Spleen (tissue), 11 donors: ENCODE data around the gene NKAIN2. TPM values are rescaled to one million over a fixed set of nuclear protein-coding genes. Genes with fewer than 3 reads are reported as not detected.

Experiments
- DNase-seq: peaks from one replicate; pipeline ENCODE4 v3.0.0-alpha.2; 2020
- H3K27ac ChIP-seq, 8 donors: fragments of 200-600 bp; sonication (generic) in 7 of 8; 1 replicate in 4 of 8; 2 replicates in 4 of 8; pipeline versions ENCODE4 v1.5.0 to v1.8.0; 2016 to 2021; ENCODE audit warnings: inconsistent platforms in 4 of 8, mild to moderate bottlenecking in 4 of 8, moderate library complexity in 1 of 8
- H3K27me3 ChIP-seq, 7 donors: fragments of 200-600 bp; sonication (generic) in 6 of 7; replicated peaks in 1 of 7; 1 replicate in 4 of 7; 2 replicates in 3 of 7; pipeline versions ENCODE4 v1.5.0 to v1.8.0; 2016 to 2021; ENCODE audit warnings: inconsistent platforms in 3 of 7, mild to moderate bottlenecking in 1 of 7
- H3K36me3 ChIP-seq, 6 donors: fragments of 200-600 bp; sonication (generic) in 5 of 6; 1 replicate in 4 of 6; 2 replicates in 2 of 6; pipeline versions ENCODE4 v1.5.0 to v1.8.0; 2016 to 2021; ENCODE audit warnings: inconsistent platforms in 2 of 6
- H3K4me1 ChIP-seq, 6 donors: fragments of 200-600 bp; sonication (generic) in 5 of 6; 1 replicate in 3 of 6; 2 replicates in 3 of 6; pipeline versions ENCODE4 v1.5.0 to v1.8.0; 2016 to 2021; ENCODE audit warnings: inconsistent platforms in 3 of 6
- H3K4me3 ChIP-seq, 8 donors: fragments of 200-600 bp; sonication (generic) in 7 of 8; 1 replicate in 4 of 8; 2 replicates in 4 of 8; pipeline versions ENCODE4 v1.5.0 to v1.8.0; 2016 to 2021; ENCODE audit warnings: inconsistent platforms in 4 of 8, mild to moderate bottlenecking in 4 of 8, moderate library complexity in 2 of 8
- H3K9me3 ChIP-seq, 8 donors: fragments of 200-600 bp; sonication (generic) in 7 of 8; 1 replicate in 4 of 8; 2 replicates in 4 of 8; pipeline versions ENCODE4 v1.5.0 to v1.8.0; 2016 to 2021; ENCODE audit warnings: inconsistent platforms in 4 of 8
- POLR2A ChIP-seq, 3 donors: fragments of 450-650 bp; IDR thresholded peaks; one replicate each; pipeline ENCODE4 v1.5.1; 2017; ENCODE audit warnings: antibody characterized with exemption in 3 of 3, mild to moderate bottlenecking in 1 of 3
- POLR2AphosphoS5 ChIP-seq, 3 donors: sonication (generic); formaldehyde crosslinking; IDR thresholded peaks; one replicate each; pipeline ENCODE4 v1.5.1; 2017; ENCODE audit warnings: antibody characterized with exemption in 3 of 3
- WGBS, 5 donors: extraction: QIAGEN DNeasy Blood & Tissue Kit in 3 of 5; methylation state at CpG; one replicate each; pipeline versions ENCODE4 v1.1.5 to v1.1.7; 2013 to 2018; 5-methylcytosine and 5-hydroxymethylcytosine counted together
- intact Hi-C: fragments of 100-400 bp; cut with DNase I; formaldehyde crosslinking; loops from one replicate; pipeline ENCODE4 v1.15.0; 2023; ENCODE audit warnings: low total_unique reads
- polyA plus RNA-seq, 3 donors: library from polyadenylated mRNA; stranded (reverse); fragments of 200-250 nt; gene quantifications; one replicate each; pipeline ENCODE4 v1.2.1, GENCODE V29; 2013
- total RNA-seq, 7 donors: library from RNA; depleted of rRNA in 3 of 7; stranded (reverse); fragments of >200 nt in 3 of 7; fragmentation: NEBNext Ultra II Directional in 4 of 7; extraction: Animal tissue kit (Norgen Biotek cat#: 25700) in 4 of 7; gene quantifications; one replicate each; pipeline versions ENCODE4 v1.1.0 to v1.2.1, GENCODE V29; 2016 to 2021
- TF ChIP-seq, protein P1 (sequence below), 11 experiments: fragments of 200-600 bp in 7 of 11; fragments of 450-650 bp in 4 of 11; sonication (generic) in 4 of 11; IDR thresholded peaks in 8 of 11; conservative IDR thresholded peaks in 3 of 11; 1 replicate in 7 of 11; 2 replicates in 4 of 11; pipeline versions ENCODE4 v1.4.0 to v1.8.0; 2016 to 2021; ENCODE audit warnings: antibody characterized with exemption in 11 of 11, inconsistent platforms in 4 of 11, mild to moderate bottlenecking in 1 of 11
- donor health status: healthy with polysubstance abuse.
- donor health status: DM: no; HTN: no; CAD: no; lungs with moderate emphysema.
- donor health status: DM: no; HTN: no; CAD: no.
- donor health status: Bipolar disorder and iron deficiency.
- donor health status: healthy.
- donor health status: DM: no; HTN: no; CAD: no.
- donor health status: DM: yes; HTN: yes; CAD: no.

The NKAIN2 gene
- total and polyA plus RNA-seq, 10 donors = 0.13 to 0.51 (median 0.18) TPM; not detected in 4

DNA sequence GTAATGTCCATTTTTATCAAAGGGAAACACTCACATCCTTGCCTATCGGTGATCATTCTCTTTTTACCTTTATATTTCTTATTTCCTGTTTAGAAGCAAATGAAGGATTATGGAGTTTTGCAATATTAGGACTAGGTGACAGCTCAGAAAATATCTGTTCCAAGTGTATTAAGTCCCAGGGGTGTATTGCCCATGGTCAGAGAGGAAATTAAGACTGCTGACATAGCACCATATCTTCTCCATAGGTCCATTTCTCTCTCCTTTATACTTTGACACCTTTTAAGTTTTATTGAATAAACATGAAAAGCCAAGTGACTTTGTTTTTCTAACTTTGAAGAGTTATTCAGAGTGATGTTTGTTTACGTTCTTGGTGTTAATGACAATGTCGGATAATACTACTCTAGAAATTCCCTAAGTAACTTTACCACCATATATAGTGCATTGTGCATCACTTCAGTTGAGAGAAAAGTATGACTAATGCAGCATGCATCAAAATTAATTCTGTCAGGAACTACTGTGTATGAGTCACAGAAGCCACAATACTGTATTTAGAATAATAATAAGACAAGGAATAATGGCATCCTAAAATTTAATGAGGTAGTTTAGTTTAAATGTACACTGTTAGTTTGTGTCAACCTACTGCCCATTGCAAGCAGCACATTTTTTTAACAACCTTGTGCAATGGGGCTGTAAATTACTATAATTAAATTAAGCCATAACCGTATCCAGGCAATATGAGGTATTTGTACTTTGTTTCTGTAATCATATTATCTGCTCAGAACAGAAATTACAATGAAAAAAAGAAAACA, 684.2 kb downstream of the NKAIN2 start:
- H3K4me1 ChIP-seq = no peaks in the 10 kb centered on the region
- DNase-seq = no peak
- no peaks in the 10 kb centered on the region for H3K27me3 ChIP-seq
- no peak overlapping the region for H3K4me3 ChIP-seq
- no peaks in the 10 kb centered on the region for H3K9me3 ChIP-seq
- TF ChIP-seq POLR2AphosphoS5 (IDR thresholded peaks at IDR 0.05) (no peak), POLR2A (IDR thresholded peaks at IDR 0.05) (no peak)
- no peak overlapping the region for H3K27ac ChIP-seq
- intact Hi-C loops = no loop called here
- 84 to 91% (median 87%) methylated on average over 4 of the region's 4 CpGs for WGBS, 5 donors
- no peaks in the 10 kb centered on the region for H3K36me3 ChIP-seq

DNA sequence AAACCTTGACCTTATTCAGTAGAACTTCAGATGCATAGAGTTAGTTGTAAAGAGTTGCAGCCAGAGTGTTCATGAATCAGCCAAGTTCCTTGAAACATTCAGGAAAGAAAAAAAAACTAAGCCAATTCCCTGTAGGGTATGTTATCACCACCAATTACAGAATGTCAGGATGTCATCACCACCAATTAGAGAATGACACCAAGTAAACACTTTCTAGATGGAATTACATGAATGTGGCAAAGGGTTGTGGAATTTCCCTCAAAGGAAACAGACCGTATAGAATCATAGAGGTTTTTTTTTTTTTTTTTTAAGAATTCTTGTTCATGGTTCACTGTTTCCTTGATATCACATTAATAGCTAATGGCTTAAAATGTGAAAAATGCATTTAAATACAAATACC, 686.5 kb downstream of the NKAIN2 start:
- intact Hi-C loops = no loop called here
- no peaks in the 10 kb centered on the region for H3K36me3 ChIP-seq
- H3K27ac ChIP-seq = no peak overlapping the region
- no peaks in the 10 kb centered on the region for H3K9me3 ChIP-seq
- TF ChIP-seq, protein P1, sequence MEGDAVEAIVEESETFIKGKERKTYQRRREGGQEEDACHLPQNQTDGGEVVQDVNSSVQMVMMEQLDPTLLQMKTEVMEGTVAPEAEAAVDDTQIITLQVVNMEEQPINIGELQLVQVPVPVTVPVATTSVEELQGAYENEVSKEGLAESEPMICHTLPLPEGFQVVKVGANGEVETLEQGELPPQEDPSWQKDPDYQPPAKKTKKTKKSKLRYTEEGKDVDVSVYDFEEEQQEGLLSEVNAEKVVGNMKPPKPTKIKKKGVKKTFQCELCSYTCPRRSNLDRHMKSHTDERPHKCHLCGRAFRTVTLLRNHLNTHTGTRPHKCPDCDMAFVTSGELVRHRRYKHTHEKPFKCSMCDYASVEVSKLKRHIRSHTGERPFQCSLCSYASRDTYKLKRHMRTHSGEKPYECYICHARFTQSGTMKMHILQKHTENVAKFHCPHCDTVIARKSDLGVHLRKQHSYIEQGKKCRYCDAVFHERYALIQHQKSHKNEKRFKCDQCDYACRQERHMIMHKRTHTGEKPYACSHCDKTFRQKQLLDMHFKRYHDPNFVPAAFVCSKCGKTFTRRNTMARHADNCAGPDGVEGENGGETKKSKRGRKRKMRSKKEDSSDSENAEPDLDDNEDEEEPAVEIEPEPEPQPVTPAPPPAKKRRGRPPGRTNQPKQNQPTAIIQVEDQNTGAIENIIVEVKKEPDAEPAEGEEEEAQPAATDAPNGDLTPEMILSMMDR (IDR thresholded peaks at IDR 0.05 in 8 of 11, conservative IDR thresholded peaks at IDR 0.05 in 3 of 11) = no peak
- TF ChIP-seq POLR2AphosphoS5 (IDR thresholded peaks at IDR 0.05) = no peak
- no peak for TF ChIP-seq POLR2A (IDR thresholded peaks at IDR 0.05)
- no peak overlapping the region for H3K4me3 ChIP-seq
- no peaks in the 10 kb centered on the region for H3K27me3 ChIP-seq
- WGBS, 5 donors = 29 to 69% (median 51%) methylated on average over 1 of the region's 1 CpG
- H3K4me1 ChIP-seq = no peaks in the 10 kb centered on the region
- no peak for DNase-seq

DNA sequence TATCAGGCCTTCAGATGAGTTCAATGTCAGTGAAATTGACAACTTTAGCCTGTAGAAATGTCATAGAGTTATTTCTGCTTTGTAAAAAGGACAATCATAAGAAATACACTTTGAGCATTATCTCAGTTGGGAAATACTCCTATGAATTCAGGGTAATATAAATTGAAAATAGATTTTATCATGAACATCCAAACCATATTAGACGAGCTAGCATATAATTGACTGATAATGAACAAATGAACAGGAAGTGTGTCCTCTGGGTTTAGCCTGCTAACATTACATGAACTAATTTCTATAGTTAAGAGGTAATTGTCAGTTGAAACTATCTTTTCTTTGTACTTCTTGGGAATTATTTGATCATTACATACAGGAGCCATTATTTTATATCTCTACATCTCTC, 689.6 kb downstream of the NKAIN2 start:
- Histone ChIP-seq H3K27me3 (no peaks in the 10 kb centered on the region), H3K36me3 (no peaks in the 10 kb centered on the region), H3K4me3 (no peak overlapping the region), H3K4me1 (no peaks in the 10 kb centered on the region), H3K27ac (no peak overlapping the region), H3K9me3 (no peaks in the 10 kb centered on the region)
- intact Hi-C loops = no loop called here
- TF ChIP-seq, protein P1 (IDR thresholded peaks at IDR 0.05 in 8 of 11, conservative IDR thresholded peaks at IDR 0.05 in 3 of 11) = no peak
- TF ChIP-seq POLR2AphosphoS5 (IDR thresholded peaks at IDR 0.05) (no peak), POLR2A (IDR thresholded peaks at IDR 0.05) (no peak)
- no peak for DNase-seq
- 58 to 79% (median 70%) methylated on average over 1 of the region's 1 CpG for WGBS, 5 donors

DNA sequence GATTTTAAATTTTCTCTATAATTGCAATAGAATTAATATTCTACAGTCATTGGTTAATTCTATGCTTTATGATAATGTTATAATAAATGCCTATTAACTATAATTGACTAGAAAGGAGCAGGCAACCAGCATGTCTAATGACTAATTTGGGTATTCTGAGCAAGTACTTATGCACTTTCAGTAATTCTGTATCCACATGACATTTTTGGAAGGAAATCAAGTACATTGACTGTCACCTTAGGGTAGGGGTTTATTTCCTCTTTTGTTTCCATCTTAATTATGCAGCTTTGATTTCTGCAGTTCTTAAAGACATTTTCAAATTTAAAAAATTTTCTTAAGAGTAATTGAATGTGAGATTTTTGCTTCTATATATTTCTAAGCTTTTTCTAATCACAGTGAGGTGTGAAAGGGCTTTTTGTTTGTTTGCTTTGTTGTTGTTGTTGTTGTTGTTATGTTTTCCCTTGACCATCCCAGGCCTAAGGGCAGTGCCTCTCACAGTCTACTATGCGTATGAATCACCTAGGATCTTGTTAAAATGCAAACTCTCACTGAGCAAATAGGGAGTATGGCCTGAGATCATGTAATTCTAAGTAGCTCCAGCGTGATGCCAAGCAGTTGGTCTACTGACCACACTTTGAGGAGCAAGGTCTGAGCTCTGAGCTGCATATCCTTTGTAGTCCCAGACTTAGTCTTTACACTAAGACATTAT, 691.4 kb downstream of the NKAIN2 start:
- Histone ChIP-seq H3K4me1 (no peaks in the 10 kb centered on the region), H3K27me3 (no peaks in the 10 kb centered on the region), H3K36me3 (no peaks in the 10 kb centered on the region), H3K9me3 (no peaks in the 10 kb centered on the region), H3K27ac (no peak overlapping the region), H3K4me3 (no peak overlapping the region)
- no peak for DNase-seq
- no peak for TF ChIP-seq POLR2AphosphoS5 (IDR thresholded peaks at IDR 0.05)
- TF ChIP-seq, protein P1 (IDR thresholded peaks at IDR 0.05 in 8 of 11, conservative IDR thresholded peaks at IDR 0.05 in 3 of 11) = no peak
- no peak for TF ChIP-seq POLR2A (IDR thresholded peaks at IDR 0.05)
- WGBS, 5 donors = 68 to 90% (median 78%) methylated on average over 2 of the region's 2 CpGs
- intact Hi-C loops = no loop called here
